Subcutaneous adipose tissue (tissue), 4 donors: ENCODE results near the gene SERPINB2. TPM values are rescaled to one million over a fixed set of nuclear protein-coding genes. Genes with fewer than 3 reads are reported as not detected.

Experiments used
- CTCF ChIP-seq: fragments of 450-650 bp; IDR thresholded peaks from one replicate; pipeline ENCODE4 v1.5.1; 2016; ENCODE audit warnings: low read depth, mild to moderate bottlenecking, control low read depth, antibody characterized with exemption, moderate library complexity
- total RNA-seq, 4 donors: library from RNA; depleted of rRNA; stranded (reverse); fragments of >200 nt; gene quantifications; one replicate each; pipeline ENCODE4 v1.1.0, GENCODE V29; 2016

Gene SERPINB2
- total RNA-seq, 4 donors from 2014 or later = 0.44 to 2.6 (median 0.51) TPM; not detected in 1

- TF ChIP-seq CTCF = no peak
Observed at GRCh38 chr18:63888470-63889190, 1.1 kb downstream of the SERPINB2 start.

- TF ChIP-seq CTCF = no peak
Observed at GRCh38 chr18:63889626-63890025, 2.1 kb downstream of the SERPINB2 start.

- TF ChIP-seq CTCF = no peak
Observed at GRCh38 chr18:63890237-63890949, 2.9 kb downstream of the SERPINB2 start.

GRCh38 chr18:63890950-63891304 is 3.4 kb downstream of the SERPINB2 start:
- TF ChIP-seq CTCF = no peak

- TF ChIP-seq CTCF = no peak
Observed at GRCh38 chr18:63892566-63892965, 5.1 kb downstream of the SERPINB2 start.

GRCh38 chr18:63894106-63894772 is 6.7 kb downstream of the SERPINB2 start:
- TF ChIP-seq CTCF = no peak

- TF ChIP-seq CTCF = no peak
Observed at GRCh38 chr18:63895190-63895589, 7.7 kb downstream of the SERPINB2 start.
